Left forelimb (tissue), 1 donor: ENCODE results near the gene PRAMEF13.
"Not testable (repeated sequence)": the region's sequence is repeated elsewhere in the genome, so short reads cannot be mapped to it uniquely, and the experiment has no call there.

Source experiments
- DNase-seq: peaks from one replicate; pipeline ENCODE4 v3.0.0-alpha.2; 2018; ENCODE audit warnings: low spot score

The PRAMEF13 gene

DNA sequence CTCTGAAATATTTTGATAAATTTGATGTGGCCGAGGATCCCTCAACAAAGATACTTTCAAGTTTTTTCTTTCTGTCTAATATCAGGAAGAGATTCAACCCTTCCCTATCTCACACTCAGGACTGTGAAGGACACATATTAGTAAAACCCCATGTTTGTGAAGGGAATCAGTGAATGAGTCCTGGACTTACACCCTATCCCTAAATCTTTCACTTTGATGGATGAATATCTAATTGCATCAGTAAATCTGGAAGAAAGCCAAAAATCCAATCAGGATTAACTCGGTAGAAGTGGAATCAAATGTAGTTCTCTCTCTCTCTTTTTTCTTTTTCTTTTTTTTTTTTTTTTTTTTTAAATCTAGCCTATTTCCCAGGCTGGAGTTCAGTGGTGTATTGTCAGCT is 29.7 kb downstream of the PRAMEF13 start, which contains the start of gene PRAMEF9:
TSS of gene PRAMEF9 (plus strand) at position 301 of the 400 bp plus-strand sequence. CDS start 3,433 bp downstream, outside the sequence.
- DNase-seq: not testable (repeated sequence)

DNA sequence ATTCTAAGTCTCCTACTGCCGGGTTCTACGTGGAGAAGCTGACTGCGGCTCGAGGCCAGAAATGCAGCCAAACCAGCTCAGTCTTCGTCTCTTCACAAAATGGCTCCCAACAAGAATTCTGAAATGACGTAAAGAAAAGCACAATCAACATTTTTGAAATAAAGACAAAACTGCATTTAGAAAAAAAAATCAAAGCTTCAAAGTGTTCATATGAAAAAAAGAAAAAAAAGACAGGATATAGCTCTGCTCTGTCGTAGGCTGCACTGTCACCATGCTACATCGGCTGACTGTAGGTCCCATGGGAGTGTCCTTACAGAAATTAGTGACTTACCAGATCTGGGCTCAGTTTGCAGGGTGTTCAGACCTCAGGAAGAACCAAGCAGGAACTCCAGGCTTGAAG is 35.7 kb downstream of the PRAMEF13 start, which contains the start of gene HNRNPCL4:
TSS of gene HNRNPCL4 (minus strand) at position 101 of the 400 bp plus-strand sequence. CDS start 164 bp downstream, outside the sequence.
- DNase-seq: not testable (repeated sequence)

- DNase-seq: not testable (repeated sequence)
Observed at GRCh38 chr1:13155909-13156308, 45.3 kb downstream of the PRAMEF13 start, which contains the start of gene PRAMEF26. TSS of gene PRAMEF26 (minus strand) at chr1:13156009. CDS start at chr1:13153095, 2,914 bp downstream.
